Effector memory CD8-positive, alpha-beta T cell (primary cell): ENCODE data around the gene TBC1D14.

ENCODE experiments used
- ATAC-seq: fragments of 150-1000 bp; cut with Tn5 transposase; replicated peaks from 2 replicates; pipeline ENCODE4 v1.10.0; 2021; ENCODE audit warnings: mild to moderate bottlenecking, moderate library complexity
- DNase-seq, 3 experiments: peaks; one replicate each; pipeline ENCODE4 v3.0.0; 2021
- H3K27ac Mint-ChIP-seq, 2 donors: one replicate each; pipeline ENCODE4 v1.8.0; 2022; ENCODE audit warnings: mild to moderate bottlenecking in 2 of 2, mixed read lengths in 2 of 2, moderate library complexity in 2 of 2
- H3K27me3 Mint-ChIP-seq, 2 donors: one replicate each; pipeline ENCODE4 v1.8.0; 2022; ENCODE audit warnings: mixed read lengths in 2 of 2
- H3K36me3 Mint-ChIP-seq: one replicate; pipeline ENCODE4 v1.8.0; 2022; ENCODE audit warnings: mild to moderate bottlenecking, moderate library complexity, mixed read lengths; ENCODE audit not compliant: insufficient read depth
- H3K4me1 Mint-ChIP-seq, 2 donors: one replicate each; pipeline ENCODE4 v1.8.0; 2022; ENCODE audit warnings: low read depth in 2 of 2, mixed read lengths in 2 of 2
- H3K4me3 Mint-ChIP-seq, 2 donors: one replicate each; pipeline ENCODE4 v1.8.0; 2022; ENCODE audit warnings: mild to moderate bottlenecking in 2 of 2, mixed read lengths in 2 of 2, moderate library complexity in 2 of 2
- H3K9me3 Mint-ChIP-seq, 2 donors: one replicate each; pipeline ENCODE4 v1.8.0; 2022; ENCODE audit warnings: mixed read lengths in 2 of 2

Gene TBC1D14

DNA sequence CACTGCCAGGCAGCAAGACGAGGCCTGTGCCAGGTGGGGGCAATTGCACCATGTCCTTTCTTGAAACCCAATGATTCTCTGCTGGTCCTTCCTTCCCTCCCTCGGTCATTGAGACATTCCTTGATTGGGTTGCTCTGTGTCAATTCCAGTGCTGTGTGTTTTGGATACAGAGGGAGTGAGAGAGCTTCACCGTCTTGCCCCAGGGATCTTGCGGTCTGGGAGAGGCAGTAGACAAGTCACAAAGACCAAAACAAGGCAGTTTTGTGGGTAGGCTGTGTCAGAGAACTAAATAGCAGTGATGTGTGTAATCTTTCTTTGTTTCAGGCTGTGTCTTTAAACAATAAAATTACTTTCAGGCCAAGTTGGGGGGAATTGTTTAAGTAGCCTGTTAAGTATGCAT, 94.7 kb downstream of the TBC1D14 start:
- Mint-ChIP-seq H3K27me3 (no peaks in the 10 kb centered on the region), H3K4me3 (no peak overlapping the region), H3K27ac (no peak overlapping the region), H3K36me3 (peaks cover 54% of the 10 kb centered on the region), H3K9me3 (no peaks in the 10 kb centered on the region), H3K4me1 (peaks cover 8 to 12% of the 10 kb centered on the region in 2 donors)
- DNase-seq (no peak), ATAC-seq (no peak)

GRCh38 chr4:7005571-7005970, 95.9 kb downstream of the TBC1D14 start:
- Mint-ChIP-seq H3K9me3 (no peaks in the 10 kb centered on the region), H3K36me3 (peaks cover 56% of the 10 kb centered on the region), H3K4me1 (peaks cover 6 to 12% of the 10 kb centered on the region in 2 donors), H3K27me3 (no peaks in the 10 kb centered on the region), H3K27ac (peak overlapping the region in 1 of 2 donors; percentile 46), H3K4me3 (no peak overlapping the region)
- ATAC-seq (no peak), DNase-seq (no peak)

- H3K4me3 Mint-ChIP-seq: no peak overlapping the region
- H3K27ac Mint-ChIP-seq: peak overlapping the region in 1 of 2 donors; percentile 46
- peaks cover 6 to 10% of the 10 kb centered on the region in 2 donors for H3K4me1 Mint-ChIP-seq
- peaks cover 57% of the 10 kb centered on the region for H3K36me3 Mint-ChIP-seq
- H3K9me3 Mint-ChIP-seq: no peaks in the 10 kb centered on the region
- H3K27me3 Mint-ChIP-seq: no peaks in the 10 kb centered on the region
- no peak for ATAC-seq
- no peak for DNase-seq
Observed at GRCh38 chr4:7006411-7006810, 96.8 kb downstream of the TBC1D14 start.

- Mint-ChIP-seq H3K27ac (peak overlapping the region in 1 of 2 donors; percentile 69), H3K9me3 (no peaks in the 10 kb centered on the region), H3K4me1 (peaks cover under 1 to 3% of the 10 kb centered on the region in 2 donors), H3K4me3 (no peak overlapping the region), H3K27me3 (no peaks in the 10 kb centered on the region), H3K36me3 (peaks cover 55% of the 10 kb centered on the region)
- ATAC-seq (no peak), DNase-seq (no peak)
Observed at GRCh38 chr4:7007142-7007907, 97.7 kb downstream of the TBC1D14 start.

GRCh38 chr4:7007944-7008343, 98.3 kb downstream of the TBC1D14 start:
- Mint-ChIP-seq H3K4me3 (no peak overlapping the region), H3K36me3 (peaks cover 52% of the 10 kb centered on the region), H3K4me1 (peaks cover 0 to 2% of the 10 kb centered on the region in 2 donors), H3K27ac (no peak overlapping the region), H3K9me3 (no peaks in the 10 kb centered on the region), H3K27me3 (no peaks in the 10 kb centered on the region)
- no peak for DNase-seq
- no peak for ATAC-seq

- Mint-ChIP-seq H3K27ac (no peak overlapping the region), H3K36me3 (peaks cover 48% of the 10 kb centered on the region), H3K4me3 (no peak overlapping the region), H3K9me3 (no peaks in the 10 kb centered on the region), H3K4me1 (peaks cover 0 to 2% of the 10 kb centered on the region in 2 donors), H3K27me3 (no peaks in the 10 kb centered on the region)
- no peak for ATAC-seq
- no peak for DNase-seq
Observed at GRCh38 chr4:7009564-7009963, 99.9 kb downstream of the TBC1D14 start.

GRCh38 chr4:7013175-7013574, 103.5 kb downstream of the TBC1D14 start:
- DNase-seq (no peak), ATAC-seq (no peak)
- peaks cover 29% of the 10 kb centered on the region for H3K36me3 Mint-ChIP-seq
- no peaks in the 10 kb centered on the region for H3K4me1 Mint-ChIP-seq
- H3K9me3 Mint-ChIP-seq: no peaks in the 10 kb centered on the region
- no peak overlapping the region for H3K4me3 Mint-ChIP-seq
- no peaks in the 10 kb centered on the region for H3K27me3 Mint-ChIP-seq
- no peak overlapping the region for H3K27ac Mint-ChIP-seq

DNA sequence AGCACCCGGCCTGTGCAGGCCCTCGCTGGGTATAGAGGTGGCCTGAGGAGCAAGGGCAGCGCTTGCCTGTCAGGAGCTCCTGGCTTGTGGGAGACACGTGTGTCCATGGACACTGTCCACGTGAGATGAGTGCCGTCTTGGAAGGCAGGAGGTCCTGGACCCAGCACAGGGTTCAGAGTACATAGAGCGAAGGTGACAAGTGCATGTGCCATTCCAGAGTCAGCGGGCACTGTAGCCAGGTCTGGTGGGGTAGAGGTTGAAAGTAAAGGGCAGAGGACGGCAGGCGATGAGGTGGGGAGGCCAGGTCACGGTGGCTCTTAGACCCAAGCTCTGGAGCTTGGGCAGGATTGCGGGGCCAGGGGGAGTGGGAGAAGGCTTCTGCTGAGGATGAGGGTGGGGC, 105.2 kb downstream of the TBC1D14 start:
- no peaks in the 10 kb centered on the region for H3K9me3 Mint-ChIP-seq
- H3K36me3 Mint-ChIP-seq: peaks cover 31% of the 10 kb centered on the region

GRCh38 chr4:7015383-7016035, 105.9 kb downstream of the TBC1D14 start:
- Mint-ChIP-seq H3K27ac (peak overlapping the region in 1 of 2 donors; percentile 77), H3K4me3 (no peak overlapping the region), H3K9me3 (no peaks in the 10 kb centered on the region), H3K36me3 (peaks cover 28% of the 10 kb centered on the region), H3K4me1 (no peaks in the 10 kb centered on the region), H3K27me3 (no peaks in the 10 kb centered on the region)
- DNase-seq (no peak), ATAC-seq (no peak)

More for the DNA sequence above, 105.2 kb downstream of the TBC1D14 start:
- Mint-ChIP-seq H3K4me3 (no peak overlapping the region), H3K4me1 (no peaks in the 10 kb centered on the region), H3K27me3 (no peaks in the 10 kb centered on the region), H3K27ac (peak overlapping the region in 1 of 2 donors; percentile 77)
- no peak for DNase-seq
- no peak for ATAC-seq

DNA sequence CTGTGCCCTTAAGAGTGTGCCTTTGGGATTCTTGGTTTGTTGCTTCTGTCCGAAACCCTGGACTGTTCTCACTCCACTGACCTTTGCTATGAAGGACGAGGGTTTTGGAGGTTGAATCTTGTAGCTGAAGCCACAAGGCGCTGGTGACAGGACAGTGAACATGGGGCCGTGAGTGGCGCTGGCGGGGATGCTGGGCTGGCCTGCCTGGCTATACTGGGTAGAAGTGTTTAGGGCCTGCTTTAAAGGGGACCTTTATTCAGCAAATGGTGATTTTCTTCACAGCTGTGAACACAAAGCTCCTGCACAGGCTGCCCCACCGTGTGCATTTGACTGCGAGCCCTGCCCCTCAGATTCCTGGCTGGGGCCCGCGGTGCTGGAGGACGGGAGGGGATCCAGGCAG, 106.5 kb downstream of the TBC1D14 start:
- Mint-ChIP-seq H3K27me3 (no peaks in the 10 kb centered on the region), H3K4me1 (no peaks in the 10 kb centered on the region), H3K36me3 (peaks cover 27% of the 10 kb centered on the region), H3K4me3 (no peak overlapping the region), H3K27ac (no peak overlapping the region), H3K9me3 (no peaks in the 10 kb centered on the region)
- no peak for ATAC-seq
- no peak for DNase-seq

DNA sequence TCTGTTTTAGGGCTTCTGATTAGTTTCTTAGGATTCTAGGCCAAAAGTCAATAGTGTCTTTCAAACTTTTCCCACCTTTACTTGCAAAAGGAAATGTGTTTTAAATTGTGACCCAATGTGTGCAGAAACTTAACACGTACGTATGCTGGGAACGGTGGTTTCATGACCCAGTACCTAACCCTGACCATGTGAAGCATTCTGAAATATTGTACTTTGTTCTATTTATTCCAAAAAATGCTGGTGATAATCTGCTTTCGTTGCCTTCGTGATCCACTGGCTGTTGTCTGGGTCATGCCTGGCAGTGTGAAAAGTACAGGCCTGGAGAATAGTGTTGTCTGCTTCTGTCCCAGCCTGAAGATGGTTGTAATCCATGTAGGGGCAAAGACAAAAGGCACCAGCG, 106.9 kb downstream of the TBC1D14 start:
- Mint-ChIP-seq H3K4me3 (no peak overlapping the region), H3K9me3 (no peaks in the 10 kb centered on the region), H3K36me3 (peaks cover 30% of the 10 kb centered on the region), H3K27ac (no peak overlapping the region), H3K4me1 (no peaks in the 10 kb centered on the region), H3K27me3 (no peaks in the 10 kb centered on the region)
- DNase-seq: no peak
- no peak for ATAC-seq

DNA sequence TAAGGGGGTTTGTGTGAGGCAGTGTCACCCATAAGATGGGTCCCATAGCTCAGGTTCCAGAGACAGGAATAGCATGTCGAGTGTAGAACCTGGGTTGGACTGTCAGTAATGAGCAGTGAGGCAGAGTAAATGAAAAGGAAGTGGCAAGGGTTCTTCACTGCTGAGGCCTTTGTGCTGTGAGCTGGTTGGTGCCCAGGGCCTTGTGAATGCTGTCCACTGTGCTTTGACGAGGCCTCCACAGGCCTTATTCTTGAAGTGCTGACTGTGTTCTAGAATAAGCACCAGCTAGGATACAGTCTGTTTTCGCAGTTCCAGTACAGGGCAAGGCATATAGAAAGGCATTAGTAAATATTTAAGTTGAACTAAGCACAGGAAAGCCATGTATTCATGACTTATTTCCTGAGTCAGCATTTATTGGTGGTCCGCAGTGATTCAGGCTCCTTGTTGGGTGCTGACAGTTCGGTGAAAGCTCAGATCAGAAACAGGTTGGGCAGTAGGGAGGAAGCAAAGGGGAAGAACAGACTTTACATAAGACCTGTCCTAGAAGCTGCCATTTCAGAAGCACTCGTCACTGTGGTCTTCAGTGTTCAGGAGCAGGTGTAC, 107.9 kb downstream of the TBC1D14 start:
- peaks cover 30% of the 10 kb centered on the region for H3K36me3 Mint-ChIP-seq

GRCh38 chr4:7018281-7018680, 108.7 kb downstream of the TBC1D14 start:
- Mint-ChIP-seq H3K4me1 (peaks cover 0 to 5% of the 10 kb centered on the region in 2 donors), H3K9me3 (no peaks in the 10 kb centered on the region), H3K27ac (no peak overlapping the region), H3K27me3 (no peaks in the 10 kb centered on the region), H3K36me3 (peaks cover 26% of the 10 kb centered on the region), H3K4me3 (no peak overlapping the region)
- ATAC-seq: no peak
- no peak for DNase-seq

More for the DNA sequence above, 107.9 kb downstream of the TBC1D14 start:
- H3K27me3 Mint-ChIP-seq: no peaks in the 10 kb centered on the region
- ATAC-seq (no peak), DNase-seq (no peak)
- peak overlapping the region in 1 of 2 donors; percentile 73 for H3K27ac Mint-ChIP-seq
- peaks cover 0 to 5% of the 10 kb centered on the region in 2 donors for H3K4me1 Mint-ChIP-seq
- no peak overlapping the region for H3K4me3 Mint-ChIP-seq
- H3K9me3 Mint-ChIP-seq: no peaks in the 10 kb centered on the region

DNA sequence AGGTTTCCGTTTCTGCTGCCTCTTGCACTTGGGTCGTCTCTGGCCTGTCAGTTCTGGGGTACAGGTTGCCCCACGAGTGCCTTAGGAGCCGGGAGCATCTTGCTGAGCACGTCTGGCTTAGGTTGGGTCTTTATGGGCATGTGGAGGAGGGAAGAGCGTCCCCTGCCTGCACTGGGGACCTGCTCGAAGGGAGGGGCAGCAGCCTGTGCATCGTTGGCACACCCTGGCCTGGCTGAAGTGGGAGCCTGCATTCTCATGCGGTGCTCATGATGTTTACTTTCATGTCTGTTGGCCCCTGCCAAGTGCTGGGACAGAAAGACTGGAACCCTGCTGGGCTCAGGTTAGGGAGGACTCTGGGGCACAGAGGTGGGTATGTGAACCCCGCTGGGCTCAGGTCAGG, 109.7 kb downstream of the TBC1D14 start:
- no peaks in the 10 kb centered on the region for H3K9me3 Mint-ChIP-seq
- no peaks in the 10 kb centered on the region for H3K27me3 Mint-ChIP-seq
- peak overlapping the region in 1 of 2 donors; percentile 53 for H3K27ac Mint-ChIP-seq
- H3K36me3 Mint-ChIP-seq: peaks cover 23% of the 10 kb centered on the region
- peaks cover 0 to 5% of the 10 kb centered on the region in 2 donors for H3K4me1 Mint-ChIP-seq
- DNase-seq: no peak
- ATAC-seq: no peak
- no peak overlapping the region for H3K4me3 Mint-ChIP-seq
